GM18508 (cell line): Measurements from ENCODE around the gene KIF5C.
A peak's percentile ranks its signal among the peaks of the same experiment; 100 is the strongest.

Experiments
- ATAC-seq: cut with Tn5 transposase; IDR thresholded peaks from one replicate; pipeline ENCODE4 v1.9.1; 2021; ENCODE audit warnings: moderate number of reproducible peaks; ENCODE audit not compliant: insufficient read depth, unreplicated experiment

KIF5C gene

GRCh38 chr2:148981781-148982180 lies 106.8 kb downstream of the KIF5C start:
- ATAC-seq: no peak

- ATAC-seq: no peak
These were observed 107.3 kb downstream of the KIF5C start for GRCh38 chr2:148982282-148982681.

- no peak for ATAC-seq
These were observed 108.9 kb downstream of the KIF5C start for GRCh38 chr2:148983896-148984295.

- ATAC-seq: no peak
These were observed 109.4 kb downstream of the KIF5C start for GRCh38 chr2:148984449-148984848.

GRCh38 chr2:148987286-148987685 lies 112.3 kb downstream of the KIF5C start:
- no peak for ATAC-seq

GRCh38 chr2:148988337-148988736 lies 113.3 kb downstream of the KIF5C start:
- no peak for ATAC-seq

- ATAC-seq: peak; percentile 86
These were observed 115.0 kb downstream of the KIF5C start for GRCh38 chr2:148989882-148990493.

- no peak for ATAC-seq
These were observed 115.9 kb downstream of the KIF5C start for GRCh38 chr2:148990968-148991367.

GRCh38 chr2:148992448-148992847 lies 117.4 kb downstream of the KIF5C start:
- no peak for ATAC-seq

- no peak for ATAC-seq
These were observed 118.3 kb downstream of the KIF5C start for GRCh38 chr2:148993351-148993750.

- ATAC-seq: no peak
These were observed 119.3 kb downstream of the KIF5C start for GRCh38 chr2:148994341-148994740.

- ATAC-seq: no peak
These were observed 121.8 kb downstream of the KIF5C start for GRCh38 chr2:148996805-148997204.

GRCh38 chr2:148998165-148998830 lies 123.3 kb downstream of the KIF5C start:
- ATAC-seq: no peak

GRCh38 chr2:148998831-148999200 lies 123.8 kb downstream of the KIF5C start:
- ATAC-seq: no peak

GRCh38 chr2:148999451-148999921 lies 124.5 kb downstream of the KIF5C start:
- ATAC-seq: no peak

GRCh38 chr2:149000158-149000938 lies 125.3 kb downstream of the KIF5C start:
- ATAC-seq: no peak

- no peak for ATAC-seq
These were observed 126.5 kb downstream of the KIF5C start for GRCh38 chr2:149001496-149001895.

GRCh38 chr2:149002378-149002890 lies 127.4 kb downstream of the KIF5C start:
- no peak for ATAC-seq

GRCh38 chr2:149002891-149003740 lies 128.1 kb downstream of the KIF5C start:
- no peak for ATAC-seq

- ATAC-seq: no peak
These were observed 129.8 kb downstream of the KIF5C start for GRCh38 chr2:149004836-149005235.
